AG04450 (cell line): ENCODE data around the gene CDH24. TPM values are rescaled to one million over a fixed set of nuclear protein-coding genes. Genes with fewer than 3 reads are reported as not detected.

Experiments used
- CTCF ChIA-PET: fragments of 300-600, 350-600 bp; formaldehyde crosslinking; extraction: SDS; loops from one replicate; lab custom pipeline; 2022; ENCODE audit warnings: antibody characterized with exemption, inconsistent platforms; lab: Charles Lee
- POLR2A ChIA-PET: fragments of 350-600 bp; formaldehyde crosslinking; extraction: SDS; loops from one replicate; lab custom pipeline; 2021; ENCODE audit warnings: antibody characterized with exemption, inconsistent platforms; lab: Yijun Ruan, JAX
- DNase-seq: peaks from one replicate; pipeline ENCODE4 v3.0.0-alpha.2; 2011; ENCODE audit warnings: low read depth, low spot score
- H3K27ac ChIP-seq: one replicate; pipeline ENCODE4 v1.5.1; 2012; ENCODE audit warnings: low read depth, low read length, control low read depth
- H3K27me3 ChIP-seq: one replicate; pipeline ENCODE4 v1.6.0; 2012; ENCODE audit warnings: low read length; ENCODE audit not compliant: control insufficient read depth, insufficient read depth
- H3K4me3 ChIP-seq: 2 replicates; pipeline ENCODE4 v1.5.1; 2011; ENCODE audit warnings: mild to moderate bottlenecking, low read depth, low read length, control low read depth
- H3K9me3 ChIP-seq: 2 replicates; pipeline ENCODE4 v1.5.1; 2012; ENCODE audit warnings: low read length; ENCODE audit not compliant: control insufficient read depth, insufficient read depth
- polyA plus RNA-seq: library from polyadenylated mRNA; depleted of rRNA; stranded (reverse); fragments of >200 nt; gene quantifications from 2 replicates; pipeline ENCODE4 v1.2.3, GENCODE V29; 2011
- TF ChIP-seq, protein P1 (sequence below): IDR thresholded peaks from 2 replicates; pipeline ENCODE4 v1.5.1; 2011; ENCODE audit warnings: low read depth, low read length, control low read depth, inconsistent platforms

Gene CDH24
- polyA plus RNA-seq, 1 experiment, result 10.1 TPM

DNA sequence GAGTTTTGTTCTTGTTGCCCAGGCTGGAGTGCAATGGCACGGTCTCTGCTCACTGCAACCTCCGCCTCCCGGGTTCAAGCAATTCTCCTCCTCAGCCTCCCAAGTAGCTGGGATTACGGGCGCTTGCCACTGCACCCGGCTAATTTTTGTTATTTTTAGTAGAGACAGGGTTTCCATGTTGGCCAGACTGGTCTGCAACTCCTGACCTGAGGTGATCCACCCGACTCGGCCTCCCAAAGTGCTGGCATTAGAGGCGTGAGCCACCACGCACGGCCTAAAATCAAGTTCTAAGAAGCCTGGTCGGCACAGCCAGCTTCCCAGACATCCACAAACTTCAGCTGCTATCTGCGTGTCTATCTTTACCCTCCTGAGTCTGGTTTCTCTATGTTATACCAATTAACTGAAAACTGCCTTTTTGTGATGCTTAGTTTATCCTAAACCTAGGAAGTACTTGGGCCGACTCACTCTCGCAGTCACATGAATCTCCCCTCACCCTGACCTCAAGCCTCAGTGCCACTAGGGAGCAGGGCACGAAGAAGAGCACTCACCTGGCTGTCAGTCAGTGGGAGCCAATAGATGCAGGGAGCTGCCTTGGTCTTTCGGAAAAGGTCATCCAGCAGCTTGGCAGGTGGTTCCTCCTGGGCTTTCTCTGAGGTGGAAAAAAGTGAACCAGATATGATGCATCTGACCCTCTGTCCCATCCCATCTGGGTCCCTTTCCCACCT, 3.4 kb upstream of the CDH24 start:
- TF ChIP-seq, protein P1, sequence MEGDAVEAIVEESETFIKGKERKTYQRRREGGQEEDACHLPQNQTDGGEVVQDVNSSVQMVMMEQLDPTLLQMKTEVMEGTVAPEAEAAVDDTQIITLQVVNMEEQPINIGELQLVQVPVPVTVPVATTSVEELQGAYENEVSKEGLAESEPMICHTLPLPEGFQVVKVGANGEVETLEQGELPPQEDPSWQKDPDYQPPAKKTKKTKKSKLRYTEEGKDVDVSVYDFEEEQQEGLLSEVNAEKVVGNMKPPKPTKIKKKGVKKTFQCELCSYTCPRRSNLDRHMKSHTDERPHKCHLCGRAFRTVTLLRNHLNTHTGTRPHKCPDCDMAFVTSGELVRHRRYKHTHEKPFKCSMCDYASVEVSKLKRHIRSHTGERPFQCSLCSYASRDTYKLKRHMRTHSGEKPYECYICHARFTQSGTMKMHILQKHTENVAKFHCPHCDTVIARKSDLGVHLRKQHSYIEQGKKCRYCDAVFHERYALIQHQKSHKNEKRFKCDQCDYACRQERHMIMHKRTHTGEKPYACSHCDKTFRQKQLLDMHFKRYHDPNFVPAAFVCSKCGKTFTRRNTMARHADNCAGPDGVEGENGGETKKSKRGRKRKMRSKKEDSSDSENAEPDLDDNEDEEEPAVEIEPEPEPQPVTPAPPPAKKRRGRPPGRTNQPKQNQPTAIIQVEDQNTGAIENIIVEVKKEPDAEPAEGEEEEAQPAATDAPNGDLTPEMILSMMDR, result no peak
- Histone ChIP-seq H3K27ac (peak overlapping the region; percentile 31), H3K4me3 (no peak overlapping the region), H3K9me3 (no peaks in the 10 kb centered on the region), H3K27me3 (no peaks in the 10 kb centered on the region)
- DNase-seq, result no peak
- CTCF ChIA-PET, result interaction anchor here (0.6 to 12.0 kb wide), 9 partner anchors 8 to 504 kb away, joined by 6 to 262 read pairs (median 18); partner anchors contain the start of gene PRMT5
- POLR2A ChIA-PET, result no interaction called here

DNA sequence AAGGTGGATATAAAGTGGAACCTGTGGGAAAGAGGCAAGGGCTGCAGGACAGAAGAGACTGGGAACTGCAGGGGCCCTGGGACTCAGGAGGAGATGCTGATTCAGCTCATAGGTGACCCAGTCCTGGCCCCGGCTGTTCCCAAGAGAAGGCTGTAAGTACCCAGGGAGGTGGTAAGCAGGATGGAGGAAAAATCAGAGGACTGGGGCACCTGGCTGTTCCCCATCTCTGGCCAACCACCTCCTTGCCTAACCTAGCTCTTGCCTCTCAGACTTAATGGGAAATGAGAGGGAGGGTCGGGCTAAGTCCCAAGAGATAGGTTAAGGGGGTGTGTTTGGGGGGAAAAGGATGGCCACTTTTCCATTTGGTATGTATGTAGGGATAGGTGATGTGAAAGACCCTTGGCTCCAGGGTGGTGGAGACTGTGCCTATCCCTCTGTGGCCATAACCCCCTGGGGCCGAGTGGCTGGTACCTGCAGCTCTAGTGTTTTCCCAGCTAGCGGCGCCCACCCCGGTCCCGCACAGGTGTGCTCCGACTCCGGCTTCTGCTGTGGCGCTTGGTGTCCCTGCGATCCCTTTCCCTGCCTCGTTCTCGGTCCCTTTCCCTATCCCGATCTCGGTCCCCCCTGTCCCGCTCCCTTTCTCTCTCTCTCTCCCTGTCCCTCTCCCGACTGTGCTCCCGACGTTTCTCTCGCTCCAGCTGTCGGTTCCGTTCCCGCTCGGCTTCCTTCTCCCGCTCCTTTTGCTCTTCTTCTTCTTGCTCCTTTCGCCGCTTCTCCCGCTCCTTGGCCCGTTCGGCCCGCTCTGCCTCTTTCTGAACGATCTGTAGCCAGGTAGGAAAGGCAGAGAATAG, 1.6 kb upstream of the CDH24 start:
- Histone ChIP-seq H3K27me3 (no peaks in the 10 kb centered on the region), H3K9me3 (no peaks in the 10 kb centered on the region), H3K4me3 (no peak overlapping the region), H3K27ac (peak overlapping the region; percentile 11)
- CTCF ChIA-PET, result interaction anchor here (0.5 to 12.0 kb wide), 29 partner anchors 10 to 503 kb away, joined by 3 to 262 read pairs (median 5); partner anchors contain the start of genes ACIN1, AJUBA, DAD1 and PRMT5
- DNase-seq, result no peak
- TF ChIP-seq, protein P1, result no peak
- POLR2A ChIA-PET, result interaction anchor here (0.6 to 2.1 kb wide), 10 partner anchors 10 to 130 kb away, joined by 3 to 17 read pairs (median 7); partner anchors contain the start of genes ACIN1, C14orf119, PRMT5 and PSMB11

DNA sequence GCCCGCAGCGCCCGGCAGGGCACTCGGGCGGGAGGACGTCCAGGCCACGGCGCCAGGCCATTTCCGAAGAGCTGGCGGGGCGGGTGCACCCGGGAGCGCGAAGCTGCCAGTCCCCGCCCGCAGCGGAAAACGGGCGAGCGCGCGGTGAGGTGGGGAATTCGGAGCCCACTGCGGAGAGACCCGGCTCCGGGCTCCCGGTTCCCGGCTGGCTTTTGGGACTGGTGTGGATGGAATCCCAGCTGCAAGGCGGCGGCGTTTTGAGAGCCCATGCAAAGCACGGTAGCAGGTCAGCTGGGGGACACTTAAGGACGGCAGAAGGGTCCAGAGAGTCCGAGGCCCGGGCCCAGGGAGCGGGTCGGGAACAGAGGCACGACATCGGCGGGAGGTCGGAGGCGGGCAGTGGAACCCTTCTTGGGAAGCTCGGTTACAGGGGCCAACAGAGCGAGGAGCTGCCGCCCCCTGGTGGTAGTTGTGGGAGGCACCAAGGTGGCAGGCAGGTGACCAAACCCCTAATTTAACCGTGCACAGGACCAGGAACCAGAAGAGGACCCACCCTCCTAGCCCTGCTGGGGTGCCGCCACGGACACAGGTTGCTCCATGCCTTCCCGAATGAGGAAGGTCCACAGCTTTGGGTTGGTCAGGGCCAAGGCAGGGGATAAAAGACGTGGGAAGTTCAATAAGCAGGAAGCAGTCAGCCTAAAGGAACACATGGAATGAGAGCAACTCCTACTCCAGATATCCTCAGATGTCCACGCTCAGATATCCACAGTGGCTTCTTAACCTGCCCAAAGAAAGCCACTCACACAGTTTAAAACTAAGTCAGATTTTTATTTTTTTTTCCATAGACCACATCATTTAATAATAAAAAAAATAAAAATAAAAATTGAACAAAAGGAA, 685 bp upstream of the CDH24 start:
- CTCF ChIA-PET, result interaction anchor here (0.6 to 12.0 kb wide), 29 partner anchors 9 to 502 kb away, joined by 3 to 262 read pairs (median 5); partner anchors contain the start of genes ACIN1, AJUBA, C14orf119 and DAD1
- TF ChIP-seq, protein P1, result peak; percentile 96
- DNase-seq, result peak; percentile 45
- H3K4me3 ChIP-seq, result peak overlapping the region; percentile 61
- peak overlapping the region; percentile 52 for H3K27ac ChIP-seq
- no peaks in the 10 kb centered on the region for H3K9me3 ChIP-seq
- H3K27me3 ChIP-seq, result no peaks in the 10 kb centered on the region
- POLR2A ChIA-PET, result interaction anchor here (0.6 to 2.1 kb wide), 12 partner anchors 11 to 129 kb away, joined by 3 to 17 read pairs (median 6); partner anchors contain the start of genes ACIN1, C14orf119, PRMT5 and PSMB11

DNA sequence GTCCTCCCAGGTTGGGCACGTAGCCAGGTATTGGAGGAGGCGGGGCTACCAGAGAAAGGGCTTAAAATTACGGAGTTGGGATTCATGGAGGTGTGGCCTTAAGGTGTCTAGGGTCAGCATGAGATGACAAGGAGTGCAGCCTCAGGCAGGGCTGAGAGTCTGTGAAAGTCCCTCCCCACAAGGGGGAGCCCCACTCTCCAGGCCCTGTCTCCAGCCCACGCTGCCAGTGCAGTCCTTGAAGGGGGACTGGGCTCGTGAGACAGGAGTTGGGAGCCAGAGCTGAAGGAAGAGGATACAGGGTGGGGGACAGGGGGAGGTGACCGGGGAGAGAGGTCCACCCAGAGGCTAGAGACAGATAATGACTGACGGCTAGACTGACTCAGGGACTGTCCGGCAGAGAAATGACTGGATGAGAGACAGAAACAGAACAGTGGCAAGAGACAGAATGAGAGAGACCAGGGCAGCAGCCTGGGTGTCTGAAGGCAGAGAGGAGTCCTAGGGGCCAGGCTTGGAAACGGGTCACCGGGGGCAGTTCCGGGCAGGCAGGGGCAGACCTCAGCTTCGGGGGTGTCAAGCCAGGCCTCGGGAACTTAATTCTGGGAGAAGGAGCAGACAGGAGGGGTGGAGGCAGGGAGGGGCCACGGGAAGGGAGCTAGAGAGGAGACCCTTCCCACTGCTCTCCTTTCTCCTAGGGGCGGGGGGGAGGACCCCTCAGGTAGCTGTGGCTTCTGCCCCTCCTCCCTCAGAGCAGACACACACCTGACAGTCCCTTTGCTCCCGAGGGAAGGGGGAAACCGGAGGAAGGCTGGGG, 970 bp downstream of the CDH24 start:
- Histone ChIP-seq H3K27ac (peak overlapping the region; percentile 21), H3K9me3 (no peaks in the 10 kb centered on the region), H3K4me3 (peak overlapping the region; percentile 61), H3K27me3 (no peaks in the 10 kb centered on the region)
- CTCF ChIA-PET, result interaction anchor here (0.6 to 12.0 kb wide), 30 partner anchors 9 to 501 kb away, joined by 3 to 262 read pairs (median 4); no protein-coding TSS in a partner anchor
- TF ChIP-seq, protein P1, result peak; percentile 92
- POLR2A ChIA-PET, result interaction anchor here (0.9 to 1.5 kb wide), 4 partner anchors 9 to 78 kb away, joined by 3 to 4 read pairs (median 3); no protein-coding TSS in a partner anchor
- DNase-seq, result no peak
